HPDE6-E6E7 (cell line): Measurements from ENCODE around the gene MCCC1.
"Not testable (repeated sequence)": the region's sequence is repeated elsewhere in the genome, so short reads cannot be mapped to it uniquely, and the experiment has no call there.

Experiments
- DNase-seq: peaks from one replicate; pipeline ENCODE4 v3.0.0; 2011; ENCODE audit warnings: missing footprints; ENCODE audit errors: extremely low spot score

Gene MCCC1

GRCh38 chr3:183046883-183047282 lies 52.4 kb downstream of the MCCC1 start:
- DNase-seq, result no peak

DNA sequence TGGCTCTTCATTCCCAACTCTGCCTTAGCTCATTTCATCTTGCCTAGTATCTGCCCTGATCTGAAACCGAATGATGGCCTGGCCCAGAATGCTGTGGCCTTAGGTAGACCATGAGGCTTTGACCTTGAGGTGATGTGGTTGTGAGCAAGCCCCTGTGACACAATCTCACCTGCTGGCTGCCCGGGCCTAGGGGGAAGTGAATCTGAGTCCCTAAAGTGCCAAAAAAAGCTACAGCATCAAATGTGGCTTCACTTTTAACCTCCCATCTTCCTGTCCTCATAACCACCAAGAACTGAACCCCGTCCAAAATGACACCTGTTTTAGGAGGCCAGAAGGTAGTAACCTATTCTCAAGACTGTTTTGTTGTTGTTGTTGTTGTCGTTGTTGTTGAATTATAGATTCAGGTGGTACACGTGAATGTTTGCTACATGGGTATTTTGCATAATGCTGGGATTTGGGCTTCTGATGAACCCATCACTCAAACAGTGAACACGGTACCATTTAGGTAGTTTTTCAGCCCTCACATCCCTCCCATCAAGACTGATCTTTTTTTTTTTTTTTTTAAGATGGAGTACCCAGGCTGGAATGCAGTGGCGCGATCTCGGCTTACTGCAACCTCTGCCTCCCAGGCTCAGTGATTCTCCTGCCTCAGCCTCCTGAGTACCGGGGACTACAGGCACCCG lies 54.6 kb downstream of the MCCC1 start:
- no peak for DNase-seq

DNA sequence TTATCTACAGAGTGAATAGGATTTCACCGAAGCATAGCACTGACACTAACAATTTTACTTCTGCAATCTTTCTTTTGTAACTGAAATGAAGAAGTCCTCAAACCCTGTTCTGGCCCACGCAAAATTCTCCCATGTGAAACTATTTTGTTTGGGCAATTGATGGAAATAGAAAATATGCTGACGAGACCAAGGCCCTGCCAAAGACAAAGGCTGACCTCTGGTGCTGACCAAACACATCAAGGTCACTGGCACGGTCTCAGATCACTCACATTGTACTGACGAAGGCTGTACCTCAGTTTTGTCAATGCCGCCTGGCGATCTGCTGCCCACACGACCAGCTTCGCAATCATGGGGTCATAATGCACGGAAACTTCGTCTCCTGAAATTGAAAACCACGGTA lies 60.5 kb downstream of the MCCC1 start:
- no peak for DNase-seq

GRCh38 chr3:183038221-183038620 lies 61.1 kb downstream of the MCCC1 start:
- DNase-seq, result no peak

DNA sequence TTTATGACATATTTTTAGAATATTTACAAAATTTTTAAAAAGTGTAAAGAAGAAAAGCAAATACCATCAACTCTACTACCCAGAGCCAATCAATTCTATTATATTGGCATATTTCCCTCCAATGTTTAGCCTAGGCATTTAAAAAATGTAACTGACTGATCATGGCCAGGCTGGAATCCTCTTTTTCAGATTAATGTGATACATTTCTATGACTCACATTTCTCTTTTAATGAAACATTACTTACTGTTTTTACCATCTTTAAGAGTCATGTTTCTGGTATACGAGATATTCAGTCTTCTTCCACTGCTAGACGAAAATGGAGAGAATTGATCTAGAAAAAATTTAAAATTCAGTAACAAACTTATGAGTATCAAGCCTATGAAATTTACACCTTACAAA lies 65.5 kb downstream of the MCCC1 start:
- no peak for DNase-seq

- no peak for DNase-seq
Measured at GRCh38 chr3:183032880-183033555, 66.3 kb downstream of the MCCC1 start.

GRCh38 chr3:183031826-183032225 lies 67.5 kb downstream of the MCCC1 start:
- DNase-seq, result no peak

- DNase-seq, result no peak
Measured at GRCh38 chr3:183028416-183028815, 70.9 kb downstream of the MCCC1 start.

- DNase-seq, result no peak
Measured at GRCh38 chr3:183027276-183027675, 72.0 kb downstream of the MCCC1 start.

GRCh38 chr3:183022936-183023516 lies 76.3 kb downstream of the MCCC1 start:
- no peak for DNase-seq

DNA sequence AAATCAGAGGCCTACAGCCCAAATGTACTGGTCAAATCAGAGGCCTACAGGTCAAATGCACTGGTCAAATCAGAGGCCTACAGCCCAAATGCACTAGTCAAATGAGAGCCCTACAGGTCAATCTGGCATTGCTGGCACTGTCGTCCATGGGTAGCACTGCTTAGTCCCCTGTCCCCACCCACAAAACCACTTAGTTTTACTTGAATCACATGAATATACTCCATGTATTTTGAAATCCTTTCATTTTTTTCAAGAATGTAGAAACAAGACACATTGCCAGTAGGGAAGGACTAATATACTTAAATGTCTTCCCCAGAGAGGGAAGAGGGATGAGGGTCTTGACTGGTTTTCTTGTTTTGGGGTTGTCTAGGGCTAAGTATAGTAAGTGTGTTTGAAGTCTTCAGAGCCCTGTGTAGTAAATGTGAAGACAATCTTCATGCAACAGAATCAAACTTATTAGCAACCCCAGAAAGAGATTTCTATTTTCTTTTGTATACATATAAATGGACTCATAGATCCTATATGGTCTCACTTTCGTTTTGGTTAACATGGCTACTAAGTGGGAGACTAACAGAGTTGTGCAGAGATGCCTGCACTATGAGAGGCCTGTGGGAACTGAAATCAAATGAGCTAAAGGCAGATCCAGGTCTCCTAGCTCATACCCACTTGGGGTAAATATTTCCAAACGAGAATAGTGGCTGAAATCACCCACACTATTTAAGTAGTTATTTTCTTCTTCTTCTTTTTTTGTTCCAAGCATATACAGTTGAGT lies 80.7 kb downstream of the MCCC1 start:
- no peak for DNase-seq

- DNase-seq, result no peak
Measured at GRCh38 chr3:183015185-183015584, 84.1 kb downstream of the MCCC1 start.

DNA sequence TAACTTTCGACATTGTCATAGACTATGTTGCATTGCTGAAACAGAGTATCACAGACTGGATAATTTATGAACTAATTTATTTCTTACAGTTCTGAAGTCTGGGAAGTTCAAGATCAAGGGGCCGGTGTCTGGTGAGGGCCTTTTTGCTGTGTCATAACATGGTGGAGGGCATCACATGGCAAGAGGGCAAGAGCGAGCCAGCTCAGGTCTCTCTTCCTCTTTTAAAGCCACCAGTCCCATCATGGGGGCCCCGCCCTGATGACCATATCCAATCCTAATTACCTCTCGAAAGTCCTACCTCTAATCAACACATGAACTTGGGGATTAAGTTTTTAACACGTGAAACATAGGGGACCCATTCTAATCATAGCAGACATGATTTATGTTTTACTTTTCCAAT lies 85.4 kb downstream of the MCCC1 start:
- DNase-seq, result no peak

- DNase-seq, result no peak
Measured at GRCh38 chr3:183013074-183013473, 86.2 kb downstream of the MCCC1 start.

DNA sequence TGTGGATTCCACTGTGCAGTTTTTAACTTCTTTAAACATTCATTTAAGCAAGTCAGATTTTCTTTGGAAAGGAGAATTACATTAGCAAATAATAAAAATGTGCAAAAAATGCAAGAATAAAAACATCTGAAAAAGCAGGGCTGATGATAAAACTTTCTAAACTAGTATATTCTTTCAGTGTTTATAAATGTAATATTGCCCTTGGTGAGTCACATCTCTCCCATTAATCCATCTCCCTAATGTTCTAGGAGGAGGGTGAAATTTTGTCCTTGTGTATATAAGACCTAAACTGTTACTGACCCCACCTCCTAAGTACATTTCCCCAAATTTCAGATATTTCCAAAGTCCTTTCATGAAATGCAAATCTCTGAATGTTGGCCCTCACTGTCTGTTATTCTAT lies 90.5 kb downstream of the MCCC1 start:
- no peak for DNase-seq

DNA sequence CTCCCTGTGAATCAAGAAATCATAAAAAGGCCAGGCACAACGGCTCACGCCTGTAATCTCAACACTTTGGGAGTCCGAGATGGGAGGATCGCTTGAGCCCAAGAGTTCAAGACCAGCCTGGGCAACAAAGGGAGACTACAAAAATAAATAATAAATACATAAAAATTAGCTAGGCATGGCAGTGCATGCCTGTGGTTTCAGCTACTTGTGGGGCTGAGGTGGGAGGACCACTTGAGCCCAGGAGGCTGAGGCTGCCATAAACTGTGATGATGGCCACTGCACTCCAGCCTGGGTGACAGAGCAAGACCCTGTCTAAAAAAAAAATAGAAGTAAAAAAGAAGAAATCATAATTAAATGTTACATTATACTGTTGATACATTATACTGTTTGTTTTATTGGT lies 91.0 kb downstream of the MCCC1 start:
- DNase-seq, result no peak

GRCh38 chr3:183006396-183007002 lies 92.8 kb downstream of the MCCC1 start:
- no peak for DNase-seq

- no peak for DNase-seq
Measured at GRCh38 chr3:182999767-183000166, 99.5 kb downstream of the MCCC1 start.

GRCh38 chr3:182993486-182994201 lies 105.7 kb downstream of the MCCC1 start:
- DNase-seq, result not testable (repeated sequence)

GRCh38 chr3:182989566-182989965 lies 109.7 kb downstream of the MCCC1 start:
- DNase-seq, result no peak

- no peak for DNase-seq
Measured at GRCh38 chr3:182986021-182986420, 113.3 kb downstream of the MCCC1 start.
